ENCODE results near the gene FOXP2.

DNA sequence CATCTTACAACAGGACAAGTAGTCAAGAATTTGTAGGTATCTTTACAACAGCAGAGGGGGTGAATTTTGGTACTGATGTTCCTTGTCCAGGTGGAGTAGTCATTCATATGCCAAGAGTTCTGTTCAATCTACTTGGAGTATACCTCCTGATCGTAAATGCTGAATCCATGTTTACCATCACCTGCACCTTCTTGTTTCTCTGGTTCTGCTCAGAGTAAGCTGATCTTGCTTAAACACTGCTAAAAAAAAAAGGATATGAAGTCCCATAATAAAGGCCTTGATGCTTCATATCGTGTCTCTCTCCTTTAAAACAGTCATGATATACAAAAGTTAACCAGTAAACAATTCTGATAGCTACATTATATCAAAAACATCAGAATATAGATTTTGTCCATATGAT lies 45.3 kb upstream of the FOXP2 start:
- TF ChIP-seq CEBPB (IDR thresholded peaks at IDR 0.05; ENCODE audit: low read depth, low read length) (no peak), NFE2L2 (IDR thresholded peaks at IDR 0.05; ENCODE audit: low read depth, low read length) (no peak), RAD21 (IDR thresholded peaks at IDR 0.05; ENCODE audit: low read length) (no peak), POLR2A (IDR thresholded peaks at IDR 0.05; ENCODE audit: low read depth, low read length) (no peak), MXI1 (IDR thresholded peaks at IDR 0.05; ENCODE audit: borderline replicate concordance, low read depth, low read length) (no peak)
- TF ChIP-seq, protein P1, sequence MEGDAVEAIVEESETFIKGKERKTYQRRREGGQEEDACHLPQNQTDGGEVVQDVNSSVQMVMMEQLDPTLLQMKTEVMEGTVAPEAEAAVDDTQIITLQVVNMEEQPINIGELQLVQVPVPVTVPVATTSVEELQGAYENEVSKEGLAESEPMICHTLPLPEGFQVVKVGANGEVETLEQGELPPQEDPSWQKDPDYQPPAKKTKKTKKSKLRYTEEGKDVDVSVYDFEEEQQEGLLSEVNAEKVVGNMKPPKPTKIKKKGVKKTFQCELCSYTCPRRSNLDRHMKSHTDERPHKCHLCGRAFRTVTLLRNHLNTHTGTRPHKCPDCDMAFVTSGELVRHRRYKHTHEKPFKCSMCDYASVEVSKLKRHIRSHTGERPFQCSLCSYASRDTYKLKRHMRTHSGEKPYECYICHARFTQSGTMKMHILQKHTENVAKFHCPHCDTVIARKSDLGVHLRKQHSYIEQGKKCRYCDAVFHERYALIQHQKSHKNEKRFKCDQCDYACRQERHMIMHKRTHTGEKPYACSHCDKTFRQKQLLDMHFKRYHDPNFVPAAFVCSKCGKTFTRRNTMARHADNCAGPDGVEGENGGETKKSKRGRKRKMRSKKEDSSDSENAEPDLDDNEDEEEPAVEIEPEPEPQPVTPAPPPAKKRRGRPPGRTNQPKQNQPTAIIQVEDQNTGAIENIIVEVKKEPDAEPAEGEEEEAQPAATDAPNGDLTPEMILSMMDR (conservative IDR thresholded peaks at IDR 0.05; ENCODE audit: low read depth, low read length) = no peak
- TF ChIP-seq, protein P2, sequence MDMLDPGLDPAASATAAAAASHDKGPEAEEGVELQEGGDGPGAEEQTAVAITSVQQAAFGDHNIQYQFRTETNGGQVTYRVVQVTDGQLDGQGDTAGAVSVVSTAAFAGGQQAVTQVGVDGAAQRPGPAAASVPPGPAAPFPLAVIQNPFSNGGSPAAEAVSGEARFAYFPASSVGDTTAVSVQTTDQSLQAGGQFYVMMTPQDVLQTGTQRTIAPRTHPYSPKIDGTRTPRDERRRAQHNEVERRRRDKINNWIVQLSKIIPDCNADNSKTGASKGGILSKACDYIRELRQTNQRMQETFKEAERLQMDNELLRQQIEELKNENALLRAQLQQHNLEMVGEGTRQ (IDR thresholded peaks at IDR 0.05; ENCODE audit: low read depth, low read length) = no peak

Measured in IMR-90 (cell line).